NCI-H526 (cell line): ENCODE results near the gene UBE4A.

Source experiments
- DNase-seq, 2 experiments: peaks; one replicate each; lab custom pipeline; 2025; lab: John Stamatoyannopoulos, UW

Gene UBE4A, protein sequence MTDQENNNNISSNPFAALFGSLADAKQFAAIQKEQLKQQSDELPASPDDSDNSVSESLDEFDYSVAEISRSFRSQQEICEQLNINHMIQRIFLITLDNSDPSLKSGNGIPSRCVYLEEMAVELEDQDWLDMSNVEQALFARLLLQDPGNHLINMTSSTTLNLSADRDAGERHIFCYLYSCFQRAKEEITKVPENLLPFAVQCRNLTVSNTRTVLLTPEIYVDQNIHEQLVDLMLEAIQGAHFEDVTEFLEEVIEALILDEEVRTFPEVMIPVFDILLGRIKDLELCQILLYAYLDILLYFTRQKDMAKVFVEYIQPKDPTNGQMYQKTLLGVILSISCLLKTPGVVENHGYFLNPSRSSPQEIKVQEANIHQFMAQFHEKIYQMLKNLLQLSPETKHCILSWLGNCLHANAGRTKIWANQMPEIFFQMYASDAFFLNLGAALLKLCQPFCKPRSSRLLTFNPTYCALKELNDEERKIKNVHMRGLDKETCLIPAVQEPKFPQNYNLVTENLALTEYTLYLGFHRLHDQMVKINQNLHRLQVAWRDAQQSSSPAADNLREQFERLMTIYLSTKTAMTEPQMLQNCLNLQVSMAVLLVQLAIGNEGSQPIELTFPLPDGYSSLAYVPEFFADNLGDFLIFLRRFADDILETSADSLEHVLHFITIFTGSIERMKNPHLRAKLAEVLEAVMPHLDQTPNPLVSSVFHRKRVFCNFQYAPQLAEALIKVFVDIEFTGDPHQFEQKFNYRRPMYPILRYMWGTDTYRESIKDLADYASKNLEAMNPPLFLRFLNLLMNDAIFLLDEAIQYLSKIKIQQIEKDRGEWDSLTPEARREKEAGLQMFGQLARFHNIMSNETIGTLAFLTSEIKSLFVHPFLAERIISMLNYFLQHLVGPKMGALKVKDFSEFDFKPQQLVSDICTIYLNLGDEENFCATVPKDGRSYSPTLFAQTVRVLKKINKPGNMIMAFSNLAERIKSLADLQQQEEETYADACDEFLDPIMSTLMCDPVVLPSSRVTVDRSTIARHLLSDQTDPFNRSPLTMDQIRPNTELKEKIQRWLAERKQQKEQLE

DNA sequence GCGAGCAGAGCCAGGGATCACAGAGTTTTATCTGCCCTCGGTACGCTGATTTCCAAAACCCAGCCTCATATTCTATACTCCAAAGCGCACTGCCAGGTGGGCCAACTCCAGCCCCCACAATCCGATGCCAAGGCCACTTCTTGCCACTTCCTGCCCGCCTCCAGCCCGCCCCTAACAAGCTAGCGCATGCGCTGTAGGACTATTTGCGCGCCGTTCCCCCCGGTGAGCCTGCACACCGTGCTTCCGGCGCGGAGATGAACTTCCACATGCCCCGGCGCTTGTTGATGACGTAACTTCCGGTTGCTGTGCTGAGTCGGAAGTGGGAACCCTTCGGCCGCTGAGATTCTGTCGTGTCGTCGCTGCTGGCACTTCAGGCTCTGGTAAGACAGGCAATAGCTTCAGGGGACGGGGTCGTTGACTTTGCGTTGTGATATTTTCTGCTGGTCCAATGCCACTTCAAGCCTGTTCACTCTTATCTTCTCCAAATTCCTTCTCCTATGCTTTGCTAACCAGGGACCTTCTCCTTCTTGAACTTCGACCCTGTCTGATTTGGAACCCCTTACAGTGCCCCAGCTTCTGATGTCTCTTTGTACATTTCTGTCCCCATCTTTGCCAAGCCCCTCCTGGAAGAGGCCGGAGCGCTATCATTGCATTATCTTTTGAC lies at the start of gene UBE4A:
UBE4A (plus strand) TSS at position 306 of the 664 bp plus-strand sequence. CDS start 5,481 bp downstream, outside the sequence.
- DNase-seq = peak; percentile 95 to 100

DNA sequence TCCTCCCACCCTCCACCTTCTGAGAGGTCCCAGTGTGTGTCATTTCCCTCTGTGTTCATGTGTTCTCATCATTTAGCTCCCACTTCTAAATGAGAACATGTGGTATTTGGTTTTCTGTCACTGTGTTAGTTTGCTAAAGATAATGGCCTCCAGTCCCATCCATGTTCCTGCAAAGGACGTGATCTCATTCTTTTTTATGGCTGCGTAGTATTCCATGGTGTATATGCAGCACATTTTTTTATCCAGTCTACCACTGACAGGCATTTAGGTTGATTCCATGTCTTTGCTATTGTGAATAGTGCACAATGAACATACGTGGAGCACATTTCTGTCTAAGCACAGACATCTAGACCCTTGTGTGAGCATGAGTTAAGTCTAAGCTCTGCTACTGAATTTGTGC lies 49.1 kb upstream of the UBE4A start:
- no peak for DNase-seq

DNA sequence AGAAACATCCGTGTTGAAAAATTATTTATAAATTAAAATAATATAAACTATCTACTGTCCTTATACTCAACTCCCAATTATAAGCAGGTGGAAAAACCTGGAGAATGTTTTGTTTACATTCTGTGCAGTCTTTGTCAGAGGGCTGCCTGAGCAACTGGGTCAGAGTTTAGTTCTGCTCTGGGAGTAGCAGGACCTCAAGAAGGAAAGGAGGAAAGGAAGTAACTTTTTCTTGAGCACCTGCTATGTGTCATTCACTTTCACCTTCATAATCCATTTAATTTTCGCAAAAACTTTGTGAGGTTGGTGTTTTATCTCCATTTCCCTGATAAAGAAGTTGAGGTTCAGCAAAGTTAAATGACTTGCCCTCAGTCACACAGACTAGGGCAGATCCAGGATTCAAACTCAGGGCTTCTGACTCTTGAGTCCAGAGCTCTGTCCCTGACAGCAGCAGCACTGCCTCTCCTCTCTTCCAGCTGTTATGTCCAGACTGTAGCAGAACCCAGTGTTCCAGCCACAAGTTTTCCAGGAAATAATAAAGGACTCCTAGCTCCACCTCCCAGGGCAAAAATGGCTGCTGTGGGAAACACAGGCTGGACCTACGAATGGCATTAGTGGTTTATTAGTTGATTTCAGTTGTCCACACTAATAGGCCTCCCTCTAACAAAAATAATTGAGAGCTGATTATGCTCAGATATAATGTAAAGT lies 48.5 kb upstream of the UBE4A start:
- DNase-seq = no peak

DNA sequence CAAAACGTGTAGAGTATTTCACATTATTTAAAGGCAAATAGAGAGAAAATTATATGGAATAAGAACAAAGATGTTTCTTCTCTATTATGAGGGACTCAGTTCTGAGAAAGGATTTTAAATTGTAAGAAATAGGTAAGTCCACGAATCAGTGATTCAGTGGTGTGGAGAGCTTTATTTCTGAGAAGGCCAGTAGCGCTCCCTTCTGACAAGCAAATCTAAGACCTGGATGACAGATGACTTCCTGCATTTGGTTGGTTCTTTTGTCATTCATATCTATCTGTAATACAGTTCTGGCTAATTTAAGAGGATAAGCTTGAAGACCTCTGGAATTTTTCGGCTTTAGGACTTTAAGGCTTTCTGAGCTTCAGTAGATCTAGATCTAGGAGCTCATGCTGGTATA lies 47.9 kb upstream of the UBE4A start:
- no peak for DNase-seq

DNA sequence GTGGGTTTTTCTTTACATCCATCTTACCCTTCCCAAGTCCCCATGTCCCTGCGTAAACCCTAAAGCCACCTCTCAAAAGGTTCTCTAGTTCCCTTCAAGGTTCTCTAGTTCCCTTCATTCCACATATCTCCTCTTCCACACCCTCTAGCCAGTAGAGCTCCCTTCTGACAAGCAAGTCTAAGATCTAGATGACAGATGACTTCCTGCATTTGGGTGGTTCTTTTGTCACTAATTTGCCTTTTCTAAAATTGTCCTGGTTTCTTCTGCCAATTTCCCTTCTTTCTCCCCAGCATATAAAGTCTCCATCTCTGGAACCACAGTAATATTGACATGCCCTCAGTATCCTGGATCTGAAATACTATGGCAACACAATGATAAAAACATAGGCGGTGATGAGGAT lies 47.1 kb upstream of the UBE4A start:
- no peak for DNase-seq

DNA sequence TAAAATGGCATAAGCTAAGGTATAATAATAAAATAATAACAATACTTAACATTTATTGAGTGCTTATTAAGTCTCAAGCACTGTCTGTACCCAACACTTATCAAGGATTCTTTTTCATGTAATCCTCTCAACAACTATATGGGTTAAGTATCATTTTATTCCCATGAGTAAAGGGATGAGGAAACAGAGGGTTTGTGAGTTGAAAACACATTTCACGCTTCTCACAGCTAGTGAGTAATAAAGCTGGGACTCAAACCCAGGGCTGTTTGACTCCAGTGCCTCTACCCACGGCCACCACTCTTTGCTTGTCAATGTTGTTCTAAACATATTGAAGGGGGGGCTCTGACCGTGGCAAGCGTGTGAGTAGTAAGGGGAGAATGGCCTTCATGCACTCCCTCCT lies 46.2 kb upstream of the UBE4A start:
- no peak for DNase-seq

DNA sequence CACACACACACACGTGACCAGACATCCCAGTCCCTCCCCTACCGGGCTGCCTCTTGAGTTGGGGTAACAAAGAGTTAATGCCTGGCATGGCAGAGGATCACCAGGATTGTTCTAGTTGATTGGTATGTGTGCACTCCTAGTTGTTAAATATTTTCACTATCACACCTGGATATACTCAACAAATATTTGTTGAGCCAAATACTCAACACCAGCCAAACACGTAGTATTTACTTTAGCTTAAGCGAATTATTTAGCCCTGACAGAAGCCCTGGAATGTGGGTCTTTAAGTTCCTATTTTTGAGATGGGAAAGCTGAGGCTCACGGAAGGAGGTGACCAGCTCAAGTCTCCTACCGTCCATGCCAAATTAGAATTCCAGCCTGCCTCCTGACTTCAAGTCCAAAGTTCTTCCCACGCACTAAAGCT lies 44.4 kb upstream of the UBE4A start:
- DNase-seq = peak; percentile 32 to 70

DNA sequence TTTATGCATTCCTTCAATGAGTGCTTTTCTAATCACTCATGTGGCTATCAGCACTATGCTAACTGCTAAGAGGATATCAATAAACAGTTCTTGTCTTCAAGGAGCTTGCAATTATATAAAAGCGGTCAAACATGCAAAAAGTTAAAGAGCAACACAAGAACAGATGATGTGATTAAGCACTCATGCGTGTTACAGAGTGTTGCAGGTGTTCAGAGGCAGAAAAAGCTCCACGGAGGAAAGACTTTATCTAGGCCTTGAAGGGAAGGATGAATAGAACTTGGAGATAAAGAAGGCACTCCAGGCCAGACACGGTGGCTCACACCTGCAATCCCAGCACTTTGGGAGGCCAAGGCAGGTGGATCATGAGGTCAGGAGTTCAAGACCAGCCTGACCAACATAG lies 41.3 kb upstream of the UBE4A start:
- no peak for DNase-seq

DNA sequence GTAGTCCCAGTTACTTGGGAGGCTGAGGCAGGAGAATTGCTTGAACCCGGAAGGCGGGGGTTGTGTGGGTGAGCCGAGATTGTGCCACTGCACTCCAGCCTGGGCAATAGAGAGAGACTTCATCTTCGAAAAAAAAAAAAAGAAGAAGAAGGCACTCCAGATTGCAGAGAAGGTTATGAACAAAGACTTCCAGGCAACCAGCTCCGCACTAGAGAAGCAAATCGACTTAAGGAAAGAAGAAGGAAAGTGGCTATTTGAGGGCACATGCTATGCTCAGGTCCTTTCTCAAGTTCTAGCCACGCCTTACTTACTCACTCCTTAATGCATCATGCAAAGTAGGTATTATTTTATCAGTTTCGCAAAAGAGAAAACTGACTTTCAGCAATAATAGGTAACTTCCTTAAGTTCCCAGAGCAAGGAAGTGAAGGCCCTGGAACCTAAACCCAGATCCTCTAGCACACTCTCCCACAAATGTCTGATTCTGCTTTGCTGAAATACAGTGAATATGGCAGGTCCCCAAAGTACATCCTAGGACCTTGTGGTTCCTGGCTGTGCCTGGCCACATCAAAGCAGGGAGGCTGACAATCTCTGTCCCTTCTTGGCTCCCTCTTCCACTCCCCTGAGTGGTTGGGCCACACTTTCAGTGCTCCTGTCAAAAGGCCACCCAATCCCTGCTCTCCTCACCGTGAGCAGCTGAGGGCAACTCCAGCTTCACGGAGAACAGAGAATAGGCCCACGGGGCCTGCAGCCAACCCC lies 40.6 kb upstream of the UBE4A start:
- DNase-seq = no peak

DNA sequence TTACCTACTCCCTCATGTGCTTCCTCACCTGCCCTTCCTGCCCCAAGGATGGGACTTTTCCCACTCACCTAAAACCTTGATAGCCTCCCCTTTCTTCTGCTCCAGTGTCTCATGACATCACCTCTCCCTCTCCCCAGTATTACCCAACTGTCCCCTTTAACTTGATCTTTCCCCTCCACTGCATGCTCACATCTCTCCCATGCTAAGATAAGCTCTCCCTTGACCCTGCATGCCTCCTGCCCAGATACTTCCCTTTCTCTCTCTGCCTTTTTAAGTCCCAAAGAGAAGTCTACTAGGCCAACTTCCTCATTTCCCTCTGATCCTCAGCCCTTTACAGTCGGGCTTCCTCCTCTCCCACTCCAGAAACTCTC lies 40.1 kb upstream of the UBE4A start:
- no peak for DNase-seq

DNA sequence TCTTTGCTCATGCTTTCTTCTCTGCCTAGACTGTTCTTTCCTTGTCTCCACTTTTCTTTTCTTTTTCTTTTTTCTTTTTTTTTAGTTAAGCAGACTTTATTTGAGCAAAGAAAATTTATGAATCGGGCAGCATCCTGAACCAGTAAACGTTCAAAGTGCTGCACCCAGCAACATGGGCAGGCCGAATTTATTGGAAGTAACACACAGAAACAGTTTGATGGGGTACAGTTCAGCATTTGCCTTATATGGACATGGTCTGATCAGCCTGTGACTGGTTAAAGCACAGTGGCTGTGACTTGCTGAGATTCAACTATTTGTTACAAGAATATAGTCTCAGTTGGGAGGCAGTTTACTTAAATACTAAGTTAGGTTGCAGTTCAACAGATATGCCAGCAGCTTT lies 38.9 kb upstream of the UBE4A start:
- no peak for DNase-seq

DNA sequence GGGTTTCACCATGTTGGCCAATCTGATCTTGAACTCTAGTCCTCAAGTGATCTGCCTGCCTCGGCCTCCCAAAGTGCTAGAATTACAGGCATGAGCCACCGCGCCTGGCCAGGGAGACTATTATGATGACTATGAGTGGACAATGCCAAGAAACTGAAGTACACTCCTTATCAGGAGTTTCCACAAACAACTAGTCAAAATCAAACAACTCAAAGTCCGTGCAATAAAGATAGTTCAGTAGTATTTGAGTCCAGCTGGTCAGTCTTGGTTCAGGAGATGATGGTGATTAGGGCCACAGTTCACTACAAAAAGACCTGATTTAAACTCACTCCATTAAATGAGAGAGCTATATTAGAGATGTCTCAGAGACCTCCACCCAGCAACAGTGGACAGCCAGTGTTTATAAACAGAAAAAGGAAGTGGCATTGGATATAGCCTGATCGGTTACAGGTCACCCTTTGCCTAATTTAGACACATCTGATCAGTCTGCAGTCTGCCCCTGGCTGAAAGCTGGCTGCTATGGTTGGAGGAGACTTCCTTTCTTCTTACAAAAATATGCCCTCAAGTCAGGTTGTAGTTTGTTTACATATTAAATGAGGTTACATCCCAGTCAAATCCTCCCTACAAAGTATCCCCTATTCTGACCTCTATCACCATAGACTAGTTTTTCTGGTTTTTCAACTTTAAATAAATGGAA lies 37.9 kb upstream of the UBE4A start:
- peak; percentile 38 to 62 for DNase-seq

DNA sequence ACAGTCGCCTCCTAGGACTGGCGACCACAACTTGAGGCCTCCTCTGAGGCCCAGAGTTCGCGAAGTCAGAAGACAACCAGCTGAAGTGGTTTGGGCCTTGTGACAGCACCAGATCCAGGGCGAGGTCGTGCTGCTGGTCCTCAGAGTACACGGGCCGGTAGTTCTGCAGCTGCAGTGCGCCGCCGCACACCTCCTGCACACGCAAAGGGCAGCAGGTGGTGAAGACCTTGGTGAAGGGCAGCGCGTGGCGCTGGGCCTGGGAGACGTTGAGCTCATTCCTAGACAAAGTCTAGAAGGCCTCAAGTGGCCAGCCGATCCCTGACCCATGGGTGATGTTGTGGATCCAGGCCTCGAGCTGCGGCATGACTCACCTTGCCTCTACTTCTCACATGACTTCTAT lies 36.7 kb upstream of the UBE4A start:
- no peak for DNase-seq

DNA sequence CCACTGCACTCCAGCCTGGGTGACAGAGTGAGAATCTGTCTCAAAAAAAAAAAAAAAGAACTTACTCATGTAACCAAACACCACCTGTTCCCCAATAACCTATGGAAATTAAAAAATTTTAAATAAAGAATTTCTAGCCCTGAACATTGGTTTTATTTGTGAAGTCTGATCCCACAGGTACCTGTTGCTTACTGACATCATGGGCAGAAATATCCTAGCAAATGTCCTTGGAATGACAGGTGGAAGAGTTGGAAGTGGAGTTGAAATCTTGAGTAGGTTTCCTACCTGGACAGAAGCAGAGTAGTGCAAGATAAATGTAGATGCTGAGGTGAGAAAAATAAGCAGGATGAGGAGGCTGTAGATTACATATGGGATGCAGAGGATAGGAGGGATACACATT lies 34.1 kb upstream of the UBE4A start:
- no peak for DNase-seq

DNA sequence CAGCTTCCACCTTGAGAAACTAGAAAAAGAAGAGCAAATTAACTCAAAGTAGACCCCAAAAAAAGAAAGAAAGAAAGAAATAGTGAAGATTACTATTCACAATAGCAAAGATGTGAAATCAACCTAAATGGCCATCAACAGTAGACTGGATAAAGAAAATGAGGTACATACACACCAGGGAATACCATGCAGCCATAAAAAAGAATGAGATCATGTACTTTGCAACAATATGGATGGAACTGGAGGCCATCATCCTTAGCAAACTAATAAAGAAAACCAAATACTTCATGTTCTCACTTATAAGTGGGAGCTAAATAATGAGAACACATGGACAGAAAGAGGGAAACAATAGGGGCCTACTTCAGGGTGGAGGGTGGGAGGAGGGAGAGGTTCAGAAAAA lies 30.7 kb upstream of the UBE4A start:
- no peak for DNase-seq

DNA sequence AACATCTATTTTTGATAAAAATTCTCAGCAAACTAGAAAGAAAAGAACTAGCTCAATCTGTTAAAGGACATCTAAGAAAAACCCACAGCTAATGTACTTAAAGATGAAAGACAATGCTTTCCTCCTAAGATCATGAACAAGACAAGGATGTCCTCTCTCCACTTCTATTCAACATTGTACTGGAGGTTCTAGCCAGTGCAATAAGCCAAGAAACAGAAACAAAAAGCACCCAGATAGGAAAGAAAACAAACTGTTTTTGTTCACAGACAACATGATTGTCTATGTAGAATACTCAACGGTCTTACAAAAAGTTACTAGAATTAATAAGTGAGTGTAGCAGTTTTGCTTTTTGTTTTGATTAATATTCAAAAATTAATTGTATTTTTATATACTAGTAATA lies 24.7 kb upstream of the UBE4A start:
- DNase-seq = no peak

DNA sequence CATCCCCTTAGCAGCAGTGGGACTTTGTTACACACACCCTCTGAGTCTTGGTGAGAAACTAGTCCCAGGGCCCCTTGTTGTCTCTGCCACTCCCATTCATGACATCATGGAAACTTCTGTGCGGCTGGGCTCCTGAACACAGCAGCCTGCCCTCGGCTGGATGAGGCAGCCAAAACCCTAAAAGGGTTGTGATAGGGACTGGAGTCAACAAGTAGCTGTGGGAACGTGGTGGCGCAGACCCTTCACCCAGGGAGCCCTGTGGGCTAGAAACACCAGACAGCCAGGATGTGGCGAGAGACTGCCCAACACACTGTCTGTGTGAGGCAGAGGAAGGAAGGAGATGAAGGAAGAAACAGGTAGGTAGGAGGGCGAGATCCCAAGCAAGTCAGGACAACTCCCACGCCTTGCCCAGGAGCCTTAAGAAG lies 20.8 kb upstream of the UBE4A start:
- no peak for DNase-seq

DNA sequence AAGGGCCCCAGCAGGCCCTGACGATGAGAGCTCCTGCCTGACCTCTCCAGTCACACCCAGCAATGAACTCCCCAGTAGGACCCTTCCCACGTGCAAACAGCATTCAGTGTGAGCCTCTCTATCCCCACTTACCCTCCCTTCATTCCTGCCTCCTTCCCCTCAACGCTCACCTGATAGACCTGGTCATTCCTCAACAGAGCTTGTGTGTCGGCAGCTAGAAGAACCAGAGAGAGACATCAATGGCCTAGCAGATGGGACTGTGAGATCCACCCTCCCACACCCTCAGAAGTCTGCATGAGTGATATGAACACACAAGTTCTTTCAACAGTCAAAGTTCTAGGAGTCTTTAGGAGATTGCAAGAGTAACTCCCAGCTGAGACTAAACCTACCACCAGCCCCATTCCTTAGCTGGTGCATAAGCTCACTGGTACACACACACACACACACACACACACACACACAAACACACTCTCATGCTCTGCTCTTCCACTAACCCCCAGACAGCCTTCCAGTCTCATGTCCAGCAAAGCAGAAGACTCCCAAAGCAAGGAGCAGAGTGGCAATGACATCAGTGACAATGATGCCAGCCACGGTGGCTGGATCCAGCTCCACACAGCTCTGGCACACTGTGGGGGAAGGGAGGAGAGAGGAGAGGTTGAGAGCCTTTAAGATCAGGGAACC lies 20.0 kb upstream of the UBE4A start:
- DNase-seq = no peak

DNA sequence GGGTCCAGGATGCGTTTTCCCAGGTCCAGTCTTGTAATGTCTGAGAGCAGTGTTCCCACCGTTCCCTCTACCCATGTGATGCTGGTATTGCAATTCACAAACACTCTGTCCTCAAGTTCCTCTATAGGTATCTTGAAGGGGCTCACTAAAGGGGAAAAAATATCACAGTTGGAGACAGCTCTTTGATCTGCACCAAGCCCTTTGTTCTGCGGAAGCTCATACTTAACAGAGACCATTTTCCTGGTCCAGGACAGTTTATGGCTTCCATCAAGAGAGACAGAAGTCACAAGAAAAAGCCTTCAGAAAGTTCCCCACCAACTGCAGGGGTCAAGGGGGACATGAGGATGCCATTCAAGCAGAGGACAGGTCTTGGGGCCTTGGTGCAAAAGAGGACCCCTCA lies 19.0 kb upstream of the UBE4A start:
- DNase-seq = no peak

DNA sequence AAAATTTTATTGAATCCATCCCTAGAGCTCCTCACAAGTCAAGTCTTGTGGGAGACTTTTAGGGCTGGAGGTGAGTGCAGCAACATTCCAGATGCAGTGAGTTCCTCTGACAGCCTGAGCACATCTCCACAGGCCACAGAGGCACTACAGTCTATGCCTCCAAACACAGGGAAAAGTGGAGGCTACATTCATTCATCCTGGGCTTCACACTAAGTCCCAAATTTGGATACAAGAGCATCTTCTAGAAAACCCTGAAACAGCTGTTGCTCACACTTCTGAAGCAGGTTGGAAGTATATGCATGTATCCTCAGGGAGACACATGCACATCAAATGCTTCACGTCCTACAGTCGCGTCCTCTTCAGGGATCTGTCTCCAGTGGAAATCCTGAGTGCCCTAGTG lies 18.1 kb upstream of the UBE4A start:
- no peak for DNase-seq
